LoVo (cell line): ENCODE results near the gene PRKCH.
"Not testable (repeated sequence)": the region's sequence is repeated elsewhere in the genome, so short reads cannot be mapped to it uniquely, and the experiment has no call there.

Source experiments
- DNase-seq: peaks from one replicate; pipeline ENCODE4 v3.0.0-alpha.2; 2016; ENCODE audit warnings: low spot score

The PRKCH gene

DNA sequence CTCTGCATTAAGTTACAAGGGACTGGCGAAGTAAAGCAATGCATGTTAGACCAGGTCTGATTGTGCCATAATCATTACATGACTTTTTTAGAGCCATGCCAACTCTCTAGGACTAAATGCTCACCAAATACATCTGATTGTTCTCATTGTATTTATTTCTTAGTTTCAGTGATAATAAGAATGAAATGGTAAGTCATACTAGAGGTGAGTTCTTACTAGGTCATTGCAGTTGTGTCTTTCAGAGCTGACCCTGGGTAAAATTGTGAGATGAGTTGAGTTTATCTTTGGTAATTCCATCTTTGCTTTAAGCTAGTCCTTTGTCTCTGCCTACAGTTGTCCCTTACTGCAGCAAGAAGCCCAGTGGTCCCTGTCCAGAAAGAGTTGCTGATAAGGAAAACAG lies 73.2 kb downstream of the PRKCH start:
- DNase-seq = no peak

- DNase-seq = no peak
These were observed 73.8 kb downstream of the PRKCH start for GRCh38 chr14:61395115-61395725.

DNA sequence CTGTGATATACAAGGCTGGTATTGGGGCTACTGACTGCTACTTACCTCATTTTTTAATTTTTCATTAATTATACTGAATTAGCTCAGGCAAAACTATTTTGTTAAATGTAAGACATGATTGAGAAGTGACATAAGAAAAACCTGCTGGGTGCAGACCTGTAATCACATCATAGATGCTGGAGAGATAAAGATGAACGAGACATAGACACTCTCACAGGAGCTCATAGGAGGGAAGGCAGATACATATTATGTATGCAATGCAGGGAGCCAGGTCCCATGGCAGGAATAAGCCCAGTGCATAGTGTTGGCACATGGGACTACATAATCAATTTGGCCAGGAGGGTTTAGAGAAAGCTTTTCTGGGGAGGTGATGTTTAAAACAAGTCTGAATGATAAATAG lies 74.9 kb downstream of the PRKCH start:
- no peak for DNase-seq

DNA sequence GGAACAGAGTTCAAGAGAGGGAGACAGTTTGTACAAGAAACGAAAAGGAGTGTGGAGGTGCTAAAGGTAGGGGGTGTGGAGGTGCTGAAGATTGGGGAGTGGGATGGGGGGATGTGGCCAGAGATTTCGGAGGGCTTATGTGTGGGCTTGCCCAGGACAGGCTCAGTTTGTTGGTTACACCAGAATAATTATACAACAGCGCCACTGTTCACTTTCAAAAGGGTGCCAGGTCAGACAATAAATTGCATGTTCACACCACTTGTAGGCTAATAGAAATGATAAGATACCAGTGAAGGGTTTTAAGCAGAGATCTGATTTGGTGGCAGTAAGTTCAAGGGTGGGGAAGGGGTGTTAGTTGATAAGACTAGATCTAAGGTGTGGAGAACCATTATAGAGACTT lies 75.3 kb downstream of the PRKCH start:
- DNase-seq = no peak

GRCh38 chr14:61397615-61398014 lies 76.2 kb downstream of the PRKCH start:
- no peak for DNase-seq

- DNase-seq = no peak
These were observed 76.8 kb downstream of the PRKCH start for GRCh38 chr14:61398221-61398620.

DNA sequence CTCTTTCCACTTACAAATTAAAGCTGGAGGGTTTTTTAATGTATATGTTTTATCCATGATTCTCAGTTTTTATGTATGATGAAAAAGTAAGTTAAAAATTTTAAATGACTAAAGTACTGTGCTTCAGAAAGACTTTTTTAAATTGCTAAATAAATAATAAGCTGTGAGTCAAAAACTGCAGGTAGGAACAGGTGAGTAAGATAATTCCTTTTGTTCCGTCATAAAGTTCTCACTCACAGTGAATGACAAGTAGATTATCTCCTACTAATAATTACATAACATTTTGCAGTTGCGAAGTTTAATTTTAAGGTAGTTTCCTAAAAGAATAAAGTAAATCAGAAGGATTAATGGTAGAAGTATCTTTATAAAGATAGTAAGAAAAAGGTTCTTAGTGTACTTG lies 78.0 kb downstream of the PRKCH start:
- DNase-seq = no peak

DNA sequence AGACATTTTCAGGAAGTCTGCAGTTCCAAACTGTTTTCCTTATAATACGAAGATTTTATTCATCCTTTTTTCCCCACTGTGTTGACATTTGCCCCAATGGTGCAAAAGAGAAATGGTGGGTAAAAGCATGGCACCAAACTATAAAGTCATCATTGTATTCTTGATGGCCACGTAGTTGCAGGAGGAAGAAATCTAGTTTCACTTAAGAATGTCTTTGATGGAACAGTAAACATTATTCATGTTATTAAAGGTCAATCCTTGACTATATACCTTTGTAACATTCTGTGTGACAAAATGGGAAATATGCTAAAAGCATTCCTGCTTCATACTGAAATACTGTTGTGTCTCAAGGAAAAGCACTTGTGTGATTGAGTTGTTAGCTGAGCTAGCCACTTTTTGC lies 80.1 kb downstream of the PRKCH start:
- DNase-seq = no peak

DNA sequence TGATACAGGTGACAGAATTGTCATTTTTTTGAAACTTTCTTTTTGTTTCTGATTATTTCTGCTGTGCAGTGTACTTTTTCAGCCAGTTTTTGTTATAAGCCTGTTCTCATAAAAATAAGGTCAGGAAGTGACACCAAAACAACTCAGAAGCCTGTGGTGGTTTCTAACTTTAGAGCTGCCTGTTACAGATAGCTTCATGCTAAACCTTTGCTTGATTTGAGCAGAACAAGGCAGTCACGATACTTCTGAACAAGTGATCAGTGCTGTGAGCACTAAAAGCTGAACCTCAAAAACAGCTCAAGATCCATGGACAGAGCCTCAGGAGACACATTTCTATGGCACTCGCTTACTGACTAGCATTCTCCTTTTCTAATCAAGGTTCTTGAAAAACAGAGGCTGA lies 82.0 kb downstream of the PRKCH start:
- DNase-seq = no peak

GRCh38 chr14:61404637-61405036 lies 83.3 kb downstream of the PRKCH start:
- no peak for DNase-seq

GRCh38 chr14:61406198-61406597 lies 84.8 kb downstream of the PRKCH start:
- DNase-seq = no peak

- DNase-seq = no peak
These were observed 85.3 kb downstream of the PRKCH start for GRCh38 chr14:61406675-61407074.

GRCh38 chr14:61408498-61408897 lies 87.1 kb downstream of the PRKCH start:
- no peak for DNase-seq

DNA sequence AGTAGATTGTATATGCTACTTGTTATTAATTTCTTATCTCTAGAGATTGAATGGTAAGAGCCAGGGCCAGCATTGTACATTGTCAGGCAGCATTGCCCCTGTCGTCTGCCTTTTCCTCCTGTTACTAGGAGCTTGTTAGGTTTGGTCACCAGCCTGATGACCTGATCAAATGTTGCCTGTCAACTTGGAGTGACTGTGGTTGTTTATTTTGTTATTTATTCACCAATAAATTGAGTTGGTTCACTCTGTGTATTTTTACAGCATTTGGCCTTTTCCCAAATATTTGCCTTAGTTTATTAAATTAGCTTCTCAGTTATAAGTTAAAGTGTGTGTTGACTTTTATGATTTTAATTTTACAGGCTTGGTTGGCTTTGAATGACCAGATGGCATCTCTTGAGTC lies 88.4 kb downstream of the PRKCH start:
- DNase-seq = no peak

DNA sequence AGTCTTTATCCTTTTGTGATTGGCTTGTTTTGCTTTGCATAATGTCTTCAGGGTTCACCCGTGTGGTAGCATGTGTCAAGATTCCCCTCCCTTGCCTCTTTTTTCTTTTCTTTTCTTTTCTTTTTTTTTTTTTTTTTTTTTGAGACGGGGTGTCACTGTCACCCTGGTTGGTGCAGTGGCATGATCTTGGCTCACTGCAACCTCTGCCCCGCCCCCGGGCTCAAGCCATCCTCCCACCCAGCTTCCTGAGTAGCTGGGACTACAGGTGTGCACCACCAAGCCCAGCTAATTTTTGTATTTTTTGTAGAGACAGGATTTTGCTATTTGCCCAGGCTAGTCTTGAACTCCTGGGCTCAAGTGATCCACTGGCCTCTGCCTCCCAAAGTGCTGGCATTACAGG lies 94.6 kb downstream of the PRKCH start:
- not testable (repeated sequence) for DNase-seq

DNA sequence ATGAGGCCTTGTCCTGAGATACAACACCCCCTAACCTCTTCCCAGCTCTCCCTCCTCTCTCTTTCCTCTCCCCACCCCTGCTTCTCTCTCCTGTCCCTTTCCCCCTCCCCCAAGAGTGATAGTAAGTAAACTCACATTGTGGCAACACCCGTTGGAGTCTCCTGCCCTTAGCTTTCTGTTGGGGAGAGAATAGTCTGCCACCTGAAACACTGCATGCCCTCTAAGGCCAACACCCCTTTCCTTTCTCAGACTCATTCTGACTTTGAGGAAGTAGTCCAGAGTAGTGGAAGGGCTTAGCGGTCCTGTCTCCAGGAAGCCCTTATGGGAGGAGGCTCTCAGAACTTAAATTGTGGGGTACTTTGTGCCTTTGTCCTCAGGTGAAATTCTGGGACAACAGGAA lies 95.2 kb downstream of the PRKCH start:
- DNase-seq = no peak

- no peak for DNase-seq
These were observed 95.8 kb downstream of the PRKCH start for GRCh38 chr14:61417141-61417540.

DNA sequence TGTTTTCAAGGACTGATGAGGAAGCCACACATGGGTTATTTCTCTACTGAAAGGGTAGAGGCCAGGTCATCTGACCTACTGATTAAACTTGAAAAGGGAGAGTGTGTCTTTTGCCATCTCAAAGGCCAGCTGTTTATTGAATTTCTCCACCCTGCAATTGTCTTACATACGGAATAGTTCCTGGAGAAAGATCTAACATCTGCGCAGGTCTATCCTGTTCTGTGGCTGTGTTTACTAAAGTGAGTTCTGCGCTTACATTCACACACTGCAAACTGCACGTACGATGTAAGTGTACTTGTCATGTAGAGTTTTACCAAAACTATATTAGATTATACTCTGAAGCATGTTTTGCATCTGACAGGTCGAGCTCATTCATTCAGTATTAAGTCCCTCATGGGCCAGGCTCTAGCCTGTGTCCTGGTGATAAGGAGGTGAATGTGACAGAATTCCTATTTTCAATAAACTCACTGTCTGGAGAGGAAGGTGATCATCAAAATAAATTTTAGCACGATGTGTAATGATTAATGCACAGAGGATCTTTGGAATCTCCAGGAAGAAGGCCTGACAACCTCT lies 96.6 kb downstream of the PRKCH start:
- DNase-seq = no peak

DNA sequence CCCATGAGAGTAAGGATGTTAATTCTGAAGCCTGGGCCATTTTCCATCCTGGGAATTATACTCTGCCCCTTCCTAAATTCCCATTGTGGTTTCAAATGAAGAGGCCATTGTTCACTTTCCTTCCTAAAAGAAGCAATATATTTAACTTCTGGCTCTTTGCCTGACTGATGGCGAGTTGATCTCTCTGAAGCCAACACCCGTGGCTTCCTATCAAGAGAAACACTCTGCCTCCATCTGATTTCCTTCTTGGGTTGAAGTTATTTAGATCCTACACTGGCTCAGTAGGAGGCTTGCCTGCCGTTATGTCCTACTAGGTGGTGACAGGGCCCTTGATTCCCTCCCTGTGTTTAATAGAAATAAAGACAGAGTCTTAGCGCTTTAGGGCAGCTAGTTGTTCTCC lies 97.4 kb downstream of the PRKCH start:
- DNase-seq = no peak

DNA sequence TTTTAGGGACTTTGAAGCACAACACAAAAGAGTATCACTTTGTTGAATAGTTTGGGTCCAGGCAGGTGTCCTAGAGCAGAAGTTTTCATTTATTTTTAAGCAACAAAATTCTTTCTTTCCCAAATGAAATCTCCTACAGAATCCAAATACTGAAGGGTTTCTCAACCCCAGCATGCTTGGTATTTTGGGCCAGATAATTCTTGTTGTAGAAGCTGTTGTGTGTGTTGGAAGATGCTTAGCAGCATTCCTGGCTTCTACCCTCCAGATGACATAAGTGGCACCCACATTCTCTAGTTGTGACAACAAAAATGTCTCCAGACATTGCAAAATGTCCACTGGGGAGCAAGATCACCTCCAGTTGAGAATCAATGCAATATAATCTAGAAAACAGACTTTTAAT lies 97.8 kb downstream of the PRKCH start:
- DNase-seq = no peak

- DNase-seq = no peak
These were observed 98.9 kb downstream of the PRKCH start for GRCh38 chr14:61420326-61420725.

- no peak for DNase-seq
These were observed 100.0 kb downstream of the PRKCH start for GRCh38 chr14:61421212-61421923.

DNA sequence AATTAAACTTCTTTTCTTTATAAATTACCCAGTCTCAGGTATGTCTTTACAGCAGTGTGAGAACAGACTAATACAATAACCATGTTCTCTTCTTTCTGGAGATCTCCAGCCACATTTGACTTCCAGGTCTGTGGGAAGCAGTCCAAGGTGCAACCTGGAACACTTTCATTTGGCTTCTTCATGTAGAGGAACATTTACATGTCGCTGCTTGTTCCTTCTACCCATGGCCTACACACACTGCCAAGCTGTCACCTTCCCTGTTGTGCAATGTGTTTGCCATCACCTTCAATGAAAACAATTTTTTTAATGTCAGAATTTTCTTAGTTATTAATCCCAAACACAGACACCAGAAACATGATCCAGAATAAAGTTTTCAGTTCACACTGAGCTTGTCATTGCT lies 104.7 kb downstream of the PRKCH start:
- DNase-seq = no peak

DNA sequence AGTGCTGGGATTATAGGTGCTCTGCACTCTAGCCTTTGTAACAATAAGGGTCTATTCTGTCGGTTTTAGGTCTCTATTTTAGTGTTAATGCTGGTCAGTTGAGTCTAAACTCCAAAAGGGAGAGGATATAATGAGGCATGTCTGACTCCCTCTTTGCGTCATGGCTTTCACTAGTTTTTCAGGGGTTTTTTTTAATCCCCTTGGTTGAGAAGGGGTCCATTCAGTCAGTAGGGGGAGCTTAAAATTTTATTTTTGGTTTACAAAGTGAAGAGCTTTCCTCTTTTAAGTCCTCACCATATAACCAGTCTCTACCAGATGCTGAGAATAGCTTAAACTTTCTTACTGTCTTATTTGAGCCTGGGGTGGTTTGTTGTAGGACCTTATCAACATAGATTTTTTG lies 106.9 kb downstream of the PRKCH start:
- DNase-seq = no peak
